Peyer's patch (tissue), 4 donors: ENCODE results near the gene PRICKLE3.
"Not testable (repeated sequence)": the region's sequence is repeated elsewhere in the genome, so short reads cannot be mapped to it uniquely, and the experiment has no call there.

ENCODE experiments used
- CTCF ChIP-seq, 6 experiments: fragments of 450-650 bp in 4 of 6; fragments of 200-600 bp in 2 of 6; sonication (generic) in 1 of 6; IDR thresholded peaks; one replicate each; pipeline ENCODE4 v1.5.1; 2017 to 2019; ENCODE audit warnings: antibody characterized with exemption in 6 of 6, mild to moderate bottlenecking in 3 of 6, moderate library complexity in 1 of 6
- POLR2A ChIP-seq, 2 donors: fragments of 450-650 bp; IDR thresholded peaks; one replicate each; pipeline ENCODE4 v1.5.1; 2017; ENCODE audit warnings: antibody characterized with exemption in 2 of 2, mild to moderate bottlenecking in 2 of 2, moderate library complexity in 2 of 2

GRCh38 chrX:49132275-49132674 is 53.9 kb downstream of the PRICKLE3 start:
- TF ChIP-seq POLR2A, CTCF (IDR thresholded peaks at IDR 0.05): not testable (repeated sequence)
